NCI-H82 treated with DMSO at 0.1 percent for 48 hours (cell line): Measurements from ENCODE around the gene CATSPER1.
A peak's percentile ranks its signal among the peaks of the same experiment; 100 is the strongest.
"Not testable (repeated sequence)": the region's sequence is repeated elsewhere in the genome, so short reads cannot be mapped to it uniquely, and the experiment has no call there.

Experiments used
- DNase-seq: peaks from one replicate; lab custom pipeline; 2025; ENCODE audit not compliant: unreplicated experiment; lab: John Stamatoyannopoulos, UW

The CATSPER1 gene

GRCh38 chr11:66051766-66052663 is 25.7 kb upstream of the CATSPER1 start, which contains the start of gene SF3B2:
Gene SF3B2, plus strand, starts transcription at chr11:66052364. Its CDS starts 21 bp downstream, at chr11:66052385.
- DNase-seq: peak; percentile 89

- DNase-seq: peak; percentile 22
Measured at GRCh38 chr11:66051371-66051765, 25.1 kb upstream of the CATSPER1 start.

- no peak for DNase-seq
Measured at GRCh38 chr11:66050581-66051231, 24.4 kb upstream of the CATSPER1 start.

- DNase-seq: no peak
Measured at GRCh38 chr11:66048547-66049323, 22.5 kb upstream of the CATSPER1 start, which contains the start of gene GAL3ST3. Gene GAL3ST3, minus strand, starts transcription at chr11:66049161. Its CDS starts 3,746 bp downstream, at chr11:66045415.

GRCh38 chr11:66047541-66048365 is 21.5 kb upstream of the CATSPER1 start:
- DNase-seq: no peak

GRCh38 chr11:66046901-66047300 is 20.6 kb upstream of the CATSPER1 start:
- DNase-seq: peak; percentile 65

GRCh38 chr11:66045177-66045639 is 18.9 kb upstream of the CATSPER1 start:
- peak; percentile 32 for DNase-seq

GRCh38 chr11:66044757-66045156 is 18.5 kb upstream of the CATSPER1 start:
- no peak for DNase-seq

GRCh38 chr11:66042996-66043906 is 17.0 kb upstream of the CATSPER1 start:
- no peak for DNase-seq

- DNase-seq: no peak
Measured at GRCh38 chr11:66042227-66042995, 16.1 kb upstream of the CATSPER1 start.

GRCh38 chr11:66039765-66040164 is 13.5 kb upstream of the CATSPER1 start:
- no peak for DNase-seq

GRCh38 chr11:66037327-66037726 is 11.0 kb upstream of the CATSPER1 start:
- DNase-seq: no peak

- no peak for DNase-seq
Measured at GRCh38 chr11:66036334-66036710, 10.0 kb upstream of the CATSPER1 start.

- no peak for DNase-seq
Measured at GRCh38 chr11:66035653-66036333, 9.5 kb upstream of the CATSPER1 start.

- no peak for DNase-seq
Measured at GRCh38 chr11:66032957-66033735, 6.9 kb upstream of the CATSPER1 start.

- not testable (repeated sequence) for DNase-seq
Measured at GRCh38 chr11:66023186-66023440, 3.2 kb downstream of the CATSPER1 start.

- peak; percentile 27 for DNase-seq
Measured at GRCh38 chr11:66022401-66023185, 3.7 kb downstream of the CATSPER1 start.
